ENCODE results near the gene GTSE1. TPM values are rescaled to one million over a fixed set of nuclear protein-coding genes. Genes with fewer than 3 reads are reported as not detected.

Gene GTSE1
- total and polyA plus RNA-seq, 4 donors, result 3.2 to 12.1 (median 9.1) TPM

DNA sequence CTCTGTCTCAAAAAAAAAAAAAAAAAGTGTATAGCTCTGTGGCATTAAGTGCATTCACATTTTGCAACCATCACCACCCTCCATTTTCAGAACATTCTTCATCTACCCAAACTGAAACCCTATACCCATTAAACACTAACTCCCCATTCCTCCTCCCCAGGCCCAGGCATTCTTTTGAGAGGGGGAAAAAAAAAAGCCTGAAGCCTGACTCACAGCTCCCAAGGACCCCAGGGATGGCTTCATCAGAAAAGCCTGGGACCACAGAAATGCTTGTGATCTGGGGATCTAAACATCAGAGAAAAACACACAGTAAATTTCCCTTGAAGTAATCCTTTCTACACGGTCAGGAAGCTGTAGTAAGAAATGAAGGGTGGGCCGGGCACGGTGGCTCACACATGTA, 10.7 kb upstream of the GTSE1 start:
- no peak for DNase-seq (ENCODE audit: low read depth in 4 of 6, low spot score in 6 of 6)
- Histone ChIP-seq H3K36me3 (ENCODE audit: control insufficient read depth, insufficient read depth, low read length) (peaks cover 91% of the 10 kb centered on the region), H3K27ac (ENCODE audit: low read depth, low read length) (no peak overlapping the region), H3K4me3 (ENCODE audit: low read depth, low read length) (no peak overlapping the region), H3K4me1 (ENCODE audit: control insufficient read depth, insufficient read depth, low read length) (no peaks in the 10 kb centered on the region), H3K27me3 (ENCODE audit: control insufficient read depth, insufficient read depth, low read length) (no peaks in the 10 kb centered on the region), H3K9me3 (ENCODE audit: control insufficient read depth, insufficient read depth, low read length) (no peaks in the 10 kb centered on the region)
- 100% methylated on average over 3 of the region's 3 CpGs for WGBS (ENCODE audit: insufficient coverage)

GRCh38 chr22:46286941-46287872, 9.5 kb upstream of the GTSE1 start:
- WGBS (ENCODE audit: insufficient coverage), result 96% methylated on average over 15 of the region's 15 CpGs
- Histone ChIP-seq H3K36me3 (ENCODE audit: control insufficient read depth, insufficient read depth, low read length) (peaks cover 91% of the 10 kb centered on the region), H3K9me3 (ENCODE audit: control insufficient read depth, insufficient read depth, low read length) (no peaks in the 10 kb centered on the region), H3K27ac (ENCODE audit: low read depth, low read length) (no peak overlapping the region), H3K27me3 (ENCODE audit: control insufficient read depth, insufficient read depth, low read length) (no peaks in the 10 kb centered on the region), H3K4me3 (ENCODE audit: low read depth, low read length) (no peak overlapping the region), H3K4me1 (ENCODE audit: control insufficient read depth, insufficient read depth, low read length) (no peaks in the 10 kb centered on the region)
- no peak for DNase-seq (ENCODE audit: low read depth in 4 of 6, low spot score in 6 of 6)

GRCh38 chr22:46287873-46288751, 8.6 kb upstream of the GTSE1 start:
- H3K36me3 ChIP-seq (ENCODE audit: control insufficient read depth, insufficient read depth, low read length), result peaks cover 91% of the 10 kb centered on the region
- WGBS (ENCODE audit: insufficient coverage), result 85% methylated on average over 24 of the region's 24 CpGs
- no peak for DNase-seq (ENCODE audit: low read depth in 4 of 6, low spot score in 6 of 6)
- H3K27me3 ChIP-seq (ENCODE audit: control insufficient read depth, insufficient read depth, low read length), result no peaks in the 10 kb centered on the region
- no peak overlapping the region for H3K27ac ChIP-seq (ENCODE audit: low read depth, low read length)
- no peaks in the 10 kb centered on the region for H3K9me3 ChIP-seq (ENCODE audit: control insufficient read depth, insufficient read depth, low read length)
- no peak overlapping the region for H3K4me3 ChIP-seq (ENCODE audit: low read depth, low read length)
- no peaks in the 10 kb centered on the region for H3K4me1 ChIP-seq (ENCODE audit: control insufficient read depth, insufficient read depth, low read length)

- no peak for DNase-seq (ENCODE audit: low read depth in 4 of 6, low spot score in 6 of 6)
- Histone ChIP-seq H3K27me3 (ENCODE audit: control insufficient read depth, insufficient read depth, low read length) (no peaks in the 10 kb centered on the region), H3K4me1 (ENCODE audit: control insufficient read depth, insufficient read depth, low read length) (no peaks in the 10 kb centered on the region), H3K36me3 (ENCODE audit: control insufficient read depth, insufficient read depth, low read length) (peaks cover 94% of the 10 kb centered on the region), H3K4me3 (ENCODE audit: low read depth, low read length) (no peak overlapping the region), H3K9me3 (ENCODE audit: control insufficient read depth, insufficient read depth, low read length) (no peaks in the 10 kb centered on the region), H3K27ac (ENCODE audit: low read depth, low read length) (no peak overlapping the region)
- 86% methylated on average over 7 of the region's 7 CpGs for WGBS (ENCODE audit: insufficient coverage)
Measured at GRCh38 chr22:46288846-46289243, 7.8 kb upstream of the GTSE1 start.

GRCh38 chr22:46289244-46289891, 7.3 kb upstream of the GTSE1 start:
- no peak for DNase-seq (ENCODE audit: low read depth in 4 of 6, low spot score in 6 of 6)
- Histone ChIP-seq H3K36me3 (ENCODE audit: control insufficient read depth, insufficient read depth, low read length) (peaks cover 93% of the 10 kb centered on the region), H3K27me3 (ENCODE audit: control insufficient read depth, insufficient read depth, low read length) (no peaks in the 10 kb centered on the region), H3K4me1 (ENCODE audit: control insufficient read depth, insufficient read depth, low read length) (no peaks in the 10 kb centered on the region), H3K9me3 (ENCODE audit: control insufficient read depth, insufficient read depth, low read length) (no peaks in the 10 kb centered on the region), H3K4me3 (ENCODE audit: low read depth, low read length) (no peak overlapping the region), H3K27ac (ENCODE audit: low read depth, low read length) (no peak overlapping the region)
- WGBS (ENCODE audit: insufficient coverage), result 94% methylated on average over 33 of the region's 33 CpGs

DNA sequence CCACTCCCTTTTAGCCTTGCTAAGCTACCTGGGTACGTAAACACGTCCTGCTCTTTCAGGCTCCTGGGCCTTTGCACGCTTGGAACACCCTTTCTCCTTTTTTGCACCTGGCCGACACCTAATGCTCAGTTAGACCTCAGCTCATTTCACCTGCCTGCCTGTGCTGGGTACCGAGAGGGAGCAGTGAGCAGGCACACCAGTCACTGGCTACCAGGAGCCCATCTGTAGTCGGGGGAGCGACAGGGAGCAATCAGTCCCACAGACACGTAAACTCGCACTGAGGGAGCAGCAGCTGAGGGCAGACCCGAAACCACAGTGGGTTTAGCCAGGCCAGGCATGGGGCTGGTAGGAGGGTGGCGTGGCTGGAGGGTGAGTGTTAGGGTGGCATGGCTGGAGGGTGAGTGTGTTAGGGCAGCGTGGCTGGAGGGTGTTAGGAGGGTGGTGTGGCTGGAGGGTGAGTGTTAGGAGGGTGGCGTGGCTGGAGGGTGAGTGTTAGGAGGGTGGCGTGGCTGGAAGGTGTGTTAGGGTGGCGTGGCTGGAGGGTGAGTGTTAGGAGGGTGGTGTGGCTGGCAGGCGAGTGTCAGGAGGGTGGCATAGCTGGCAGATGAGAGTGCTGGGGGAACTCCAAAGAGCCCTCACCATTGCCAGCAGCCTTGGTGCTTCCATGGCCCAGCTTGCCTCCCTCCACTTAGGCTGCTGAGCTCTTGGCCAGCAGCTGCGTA, 6.4 kb upstream of the GTSE1 start:
- no peak for DNase-seq (ENCODE audit: low read depth in 4 of 6, low spot score in 6 of 6)
- WGBS (ENCODE audit: insufficient coverage), result 94% methylated on average over 16 of the region's 17 CpGs
- H3K4me3 ChIP-seq (ENCODE audit: low read depth, low read length), result no peak overlapping the region
- H3K27ac ChIP-seq (ENCODE audit: low read depth, low read length), result no peak overlapping the region
- H3K36me3 ChIP-seq (ENCODE audit: control insufficient read depth, insufficient read depth, low read length), result peaks cover 86% of the 10 kb centered on the region
- no peaks in the 10 kb centered on the region for H3K27me3 ChIP-seq (ENCODE audit: control insufficient read depth, insufficient read depth, low read length)
- H3K9me3 ChIP-seq (ENCODE audit: control insufficient read depth, insufficient read depth, low read length), result no peaks in the 10 kb centered on the region
- peaks cover 3% of the 10 kb centered on the region for H3K4me1 ChIP-seq (ENCODE audit: control insufficient read depth, insufficient read depth, low read length)

- Histone ChIP-seq H3K27me3 (ENCODE audit: control insufficient read depth, insufficient read depth, low read length) (no peaks in the 10 kb centered on the region), H3K36me3 (ENCODE audit: control insufficient read depth, insufficient read depth, low read length) (peaks cover 79% of the 10 kb centered on the region), H3K9me3 (ENCODE audit: control insufficient read depth, insufficient read depth, low read length) (no peaks in the 10 kb centered on the region), H3K27ac (ENCODE audit: low read depth, low read length) (no peak overlapping the region), H3K4me3 (ENCODE audit: low read depth, low read length) (no peak overlapping the region), H3K4me1 (ENCODE audit: control insufficient read depth, insufficient read depth, low read length) (peaks cover 11% of the 10 kb centered on the region)
- WGBS (ENCODE audit: insufficient coverage), result 93% methylated on average over 16 of the region's 23 CpGs
- no peak for DNase-seq (ENCODE audit: low read depth in 4 of 6, low spot score in 6 of 6)
Measured at GRCh38 chr22:46290843-46291785, 5.6 kb upstream of the GTSE1 start.

- no peak overlapping the region for H3K27ac ChIP-seq (ENCODE audit: low read depth, low read length)
- WGBS (ENCODE audit: insufficient coverage), result 92% methylated on average over 3 of the region's 3 CpGs
Measured at GRCh38 chr22:46292173-46292572, 4.5 kb upstream of the GTSE1 start.

More at GRCh38 chr22:46292173-46292572, 4.5 kb upstream of the GTSE1 start:
- peaks cover 71% of the 10 kb centered on the region for H3K36me3 ChIP-seq (ENCODE audit: control insufficient read depth, insufficient read depth, low read length)
- no peaks in the 10 kb centered on the region for H3K27me3 ChIP-seq (ENCODE audit: control insufficient read depth, insufficient read depth, low read length)
- no peak overlapping the region for H3K4me3 ChIP-seq (ENCODE audit: low read depth, low read length)
- H3K9me3 ChIP-seq (ENCODE audit: control insufficient read depth, insufficient read depth, low read length), result no peaks in the 10 kb centered on the region
- DNase-seq (ENCODE audit: low read depth in 4 of 6, low spot score in 6 of 6), result no peak
- H3K4me1 ChIP-seq (ENCODE audit: control insufficient read depth, insufficient read depth, low read length), result peaks cover 18% of the 10 kb centered on the region
